ENCODE data around the gene XRCC2. TPM values are rescaled to one million over a fixed set of nuclear protein-coding genes. Genes with fewer than 3 reads are reported as not detected.
"Not testable (repeated sequence)": the region's sequence is repeated elsewhere in the genome, so short reads cannot be mapped to it uniquely, and the experiment has no call there.

XRCC2 gene
- total RNA-seq, 2 donors from 2014 or later: 1.3 to 7.3 TPM

GRCh38 chr7:152709287-152710152 is 33.6 kb upstream of the XRCC2 start:
- no peaks in the 10 kb centered on the region for H3K27me3 ChIP-seq
- no peak for DNase-seq
- H3K27ac ChIP-seq: no peak overlapping the region
- intact Hi-C loops (cut with DNase I): loop anchor here (5.0 kb wide), 1 partner anchor 372 kb away; no protein-coding TSS in a partner anchor
- H3K9me3 ChIP-seq: peaks cover 9% of the 10 kb centered on the region
- H3K4me3 ChIP-seq: no peak overlapping the region
- TF ChIP-seq CTCF (IDR thresholded peaks at IDR 0.05): no peak
- no peaks in the 10 kb centered on the region for H3K36me3 ChIP-seq
- H3K9ac ChIP-seq (ENCODE audit: low read depth in 2 of 2, low read length in 2 of 2): no peak overlapping the region
- H3K4me1 ChIP-seq: no peaks in the 10 kb centered on the region

GRCh38 chr7:152704796-152705384 is 28.9 kb upstream of the XRCC2 start:
- no peaks in the 10 kb centered on the region for H3K36me3 ChIP-seq
- no peak overlapping the region for H3K9ac ChIP-seq (ENCODE audit: low read depth in 2 of 2, low read length in 2 of 2)
- no peaks in the 10 kb centered on the region for H3K27me3 ChIP-seq
- no peak for TF ChIP-seq CTCF (IDR thresholded peaks at IDR 0.05)
- H3K9me3 ChIP-seq: peaks cover 9% of the 10 kb centered on the region
- no peaks in the 10 kb centered on the region for H3K4me1 ChIP-seq
- no peak overlapping the region for H3K27ac ChIP-seq
- intact Hi-C loops (cut with DNase I): loop anchor here (5.0 kb wide), 1 partner anchor 368 kb away; no protein-coding TSS in a partner anchor
- H3K4me3 ChIP-seq: no peak overlapping the region
- no peak for DNase-seq

- H3K9me3 ChIP-seq: no peaks in the 10 kb centered on the region
- no peak for DNase-seq
- intact Hi-C loops (cut with DNase I): loop anchor here (5.0 kb wide), 1 partner anchor 47 kb away; no protein-coding TSS in a partner anchor
- H3K27ac ChIP-seq: no peak overlapping the region
- no peak overlapping the region for H3K9ac ChIP-seq (ENCODE audit: low read depth in 2 of 2, low read length in 2 of 2)
- no peak for TF ChIP-seq CTCF (IDR thresholded peaks at IDR 0.05)
- no peaks in the 10 kb centered on the region for H3K27me3 ChIP-seq
- no peak overlapping the region for H3K4me3 ChIP-seq
- no peaks in the 10 kb centered on the region for H3K36me3 ChIP-seq
- no peaks in the 10 kb centered on the region for H3K4me1 ChIP-seq
Measured at GRCh38 chr7:152699079-152699478, 23.1 kb upstream of the XRCC2 start.

- intact Hi-C loops (cut with DNase I): loop anchor here (5.0 kb wide), 1 partner anchor 45 kb away; no protein-coding TSS in a partner anchor
- DNase-seq: not testable (repeated sequence)
Measured at GRCh38 chr7:152697268-152697974, 21.5 kb upstream of the XRCC2 start.

GRCh38 chr7:152692196-152692595 is 16.3 kb upstream of the XRCC2 start:
- not testable (repeated sequence) for H3K4me1 ChIP-seq, H3K9me3 ChIP-seq, H3K4me3 ChIP-seq

More at GRCh38 chr7:152697268-152697974, 21.5 kb upstream of the XRCC2 start:
- not testable (repeated sequence) for H3K4me3 ChIP-seq; H3K9ac ChIP-seq (ENCODE audit: low read depth in 2 of 2, low read length in 2 of 2); H3K27ac ChIP-seq; H3K36me3 ChIP-seq; H3K9me3 ChIP-seq; H3K4me1 ChIP-seq; H3K27me3 ChIP-seq

GRCh38 chr7:152683297-152683696 is 7.4 kb upstream of the XRCC2 start:
- DNase-seq: no peak

More at GRCh38 chr7:152692196-152692595, 16.3 kb upstream of the XRCC2 start:
- intact Hi-C loops (cut with DNase I); H3K27me3 ChIP-seq; H3K36me3 ChIP-seq; H3K9ac ChIP-seq (ENCODE audit: low read depth in 2 of 2, low read length in 2 of 2); DNase-seq; H3K27ac ChIP-seq: not testable (repeated sequence)

More at GRCh38 chr7:152683297-152683696, 7.4 kb upstream of the XRCC2 start:
- Histone ChIP-seq H3K4me1 (no peaks in the 10 kb centered on the region), H3K9ac (ENCODE audit: low read depth in 2 of 2, low read length in 2 of 2) (no peak overlapping the region), H3K36me3 (no peaks in the 10 kb centered on the region), H3K27me3 (no peaks in the 10 kb centered on the region), H3K4me3 (no peak overlapping the region), H3K27ac (no peak overlapping the region), H3K9me3 (no peaks in the 10 kb centered on the region)
- TF ChIP-seq CTCF (IDR thresholded peaks at IDR 0.05): no peak
- intact Hi-C loops (cut with DNase I): no loop called here
